Endothelial cell of umbilical vein (primary cell): Measurements from ENCODE around the gene PLB1. TPM values are rescaled to one million over a fixed set of nuclear protein-coding genes. Genes with fewer than 3 reads are reported as not detected.

Experiments used
- BruUV-seq: library from RNA; stranded (reverse); fragments of 400-500 nt; replicated peaks from 2 replicates; lab custom pipeline; 2021; lab: Mats Ljungman, UMichigan
- CTCF ChIA-PET: fragments of 300-600, 350-600 bp; sonication (Branson Sonifier 250); formaldehyde crosslinking; loops from one replicate; lab custom pipeline; 2021; ENCODE audit warnings: antibody characterized with exemption, inconsistent platforms; lab: Charles Lee
- POLR2A ChIA-PET: fragments of 300-600, 350-600 bp; sonication (Branson Sonifier 250); formaldehyde crosslinking; loops from one replicate; lab custom pipeline; 2021; ENCODE audit warnings: antibody characterized with exemption, inconsistent platforms; lab: Charles Lee
- DNase-seq: peaks from one replicate; pipeline ENCODE4 v3.0.0-alpha.2; 2011; ENCODE audit warnings: low read depth, low spot score
- FAIRE-seq: peaks from 2 replicates; lab custom pipeline; 2011; peaks lifted over from hg19 to GRCh38; lab: Jason Lieb, UNC
- H2AFZ ChIP-seq: 2 replicates; pipeline ENCODE4 v1.6.0; 2012; ENCODE audit warnings: low read depth, low read length, control low read depth, inconsistent platforms
- H3K27ac ChIP-seq: 2 replicates; pipeline ENCODE4 v1.5.1; 2011; ENCODE audit warnings: low read depth, mild to moderate bottlenecking, control low read depth, low read length, moderate library complexity; ENCODE audit not compliant: insufficient read depth
- H3K27me3 ChIP-seq, 2 experiments: 2 replicates each; pipeline versions ENCODE4 v1.6.0 to v1.6.1; 2011; ENCODE audit warnings: low read length in 2 of 2, mixed read lengths in 1 of 2; ENCODE audit not compliant: control insufficient read depth in 2 of 2, insufficient read depth in 2 of 2
- H3K36me3 ChIP-seq, 2 experiments: 2 replicates in 1 of 2; 3 replicates in 1 of 2; pipeline ENCODE4 v1.5.1; 2011; ENCODE audit warnings: low read length in 2 of 2, mild to moderate bottlenecking in 1 of 2, moderate library complexity in 1 of 2; ENCODE audit not compliant: control insufficient read depth in 2 of 2, insufficient read depth in 2 of 2; ENCODE audit errors: extremely low read depth in 1 of 2
- H3K4me1 ChIP-seq: 3 replicates; pipeline ENCODE4 v1.5.1; 2011; ENCODE audit warnings: mild to moderate bottlenecking, low read length; ENCODE audit not compliant: control insufficient read depth, insufficient read depth; ENCODE audit errors: extremely low read depth
- H3K4me2 ChIP-seq: 2 replicates; pipeline ENCODE4 v1.6.1; 2011; ENCODE audit warnings: low read length, control low read depth, mixed read lengths; ENCODE audit not compliant: insufficient read depth
- H3K4me3 ChIP-seq, 3 experiments: fragments of 200-600 bp in 1 of 3; sonication (generic), shearing (Covaris generic) in 1 of 3; replicated peaks in 1 of 3; 2 replicates each; pipeline ENCODE4 v1.5.1; 2011 to 2016; ENCODE audit warnings: control low read depth in 3 of 3, low read length in 3 of 3, mild to moderate bottlenecking in 2 of 3, inconsistent platforms in 1 of 3, low read depth in 1 of 3, moderate library complexity in 1 of 3; ENCODE audit not compliant: insufficient read depth in 1 of 3
- H3K79me2 ChIP-seq: 2 replicates; pipeline ENCODE4 v1.6.0; 2012; ENCODE audit warnings: low read length, inconsistent platforms; ENCODE audit not compliant: control insufficient read depth, insufficient read depth
- H3K9ac ChIP-seq: replicated peaks from 2 replicates; pipeline ENCODE3; 2011; ENCODE audit warnings: low read length, control low read depth; ENCODE audit not compliant: insufficient read depth; ENCODE audit errors: extremely low read depth
- H3K9me1 ChIP-seq: replicated peaks from 3 replicates; pipeline ENCODE4 v1.6.0; 2011; ENCODE audit warnings: mild to moderate bottlenecking, low read length; ENCODE audit not compliant: control insufficient read depth, insufficient read depth; ENCODE audit errors: extremely low read depth
- H3K9me3 ChIP-seq: replicated peaks from 2 replicates; pipeline ENCODE4 v1.5.1; 2012; ENCODE audit warnings: low read length, inconsistent platforms; ENCODE audit not compliant: control insufficient read depth, insufficient read depth
- H4K20me1 ChIP-seq: replicated peaks from 2 replicates; pipeline ENCODE3; 2011; ENCODE audit warnings: mild to moderate bottlenecking, low read length; ENCODE audit not compliant: control insufficient read depth, insufficient read depth; ENCODE audit errors: extremely low read depth
- EZH2 ChIP-seq: IDR thresholded peaks from 2 replicates; pipeline ENCODE4 v1.6.1; 2012; ENCODE audit warnings: borderline replicate concordance, low read depth, mild to moderate bottlenecking, moderate library complexity, low read length, inconsistent platforms; ENCODE audit not compliant: severe bottlenecking
- FOS ChIP-seq: IDR thresholded peaks from 2 replicates; pipeline ENCODE4 v1.6.1; 2011; ENCODE audit warnings: mild to moderate bottlenecking, low read length, moderate library complexity, borderline replicate concordance; ENCODE audit not compliant: insufficient read depth
- GATA2 ChIP-seq: IDR thresholded peaks from 2 replicates; pipeline ENCODE4 v1.7.0; 2011; ENCODE audit warnings: low read depth, mild to moderate bottlenecking, moderate library complexity, mixed read lengths, low read length; ENCODE audit not compliant: insufficient read length, insufficient read depth
- JUN ChIP-seq: IDR thresholded peaks from 2 replicates; pipeline ENCODE4 v1.6.1; 2011; ENCODE audit warnings: borderline replicate concordance, low read depth; ENCODE audit not compliant: insufficient read length, insufficient read depth
- MYC ChIP-seq: IDR thresholded peaks from one replicate; pipeline ENCODE4 v1.6.1; 2011; ENCODE audit warnings: mild to moderate bottlenecking, low read depth, low read length
- POLR2A ChIP-seq: IDR thresholded peaks from 2 replicates; pipeline ENCODE4 v1.6.1; 2012; ENCODE audit warnings: low read depth, mild to moderate bottlenecking, control low read depth, low read length
- POLR2AphosphoS5 ChIP-seq: IDR thresholded peaks from 2 replicates; pipeline ENCODE4 v1.6.1; 2012; ENCODE audit warnings: low read depth, mild to moderate bottlenecking, control low read depth, low read length, moderate library complexity; ENCODE audit not compliant: insufficient read depth
- dilution Hi-C: fragments of 300-500 bp; cut with MboI; formaldehyde crosslinking; loops from one replicate; pipeline ENCODE4 v1.15.0; 2019; ENCODE audit warnings: low sequenced_read_pairs; ENCODE audit not compliant: extremely low pct_ligation_motif_present
- intact Hi-C: fragments of 100-400 bp; cut with micrococcal nuclease; formaldehyde crosslinking; loops from one replicate; pipeline ENCODE4 v1.10.0; 2022
- polyA plus RNA-seq, 4 experiments: library from polyadenylated mRNA; depleted of rRNA in 3 of 4; stranded (reverse) in 3 of 4; unstranded in 1 of 4; fragments of >200 nt; gene quantifications; 2 replicates each; pipeline versions ENCODE4 v1.2.1 to v1.2.3, GENCODE V29; 2011 to 2012; ENCODE audit warnings: missing spikeins in 1 of 4
- total RNA-seq: library from RNA; stranded (reverse); gene quantifications from 2 replicates; pipeline ENCODE4 v1.2.3, GENCODE V29; 2021
- TF ChIP-seq, protein P1 (sequence below), 2 donors: IDR thresholded peaks; 1 replicate in 1 of 2; 2 replicates in 1 of 2; pipeline ENCODE4 v1.5.1; 2011; ENCODE audit warnings: low read length in 2 of 2, mild to moderate bottlenecking in 2 of 2, moderate library complexity in 2 of 2, control low read depth in 1 of 2, inconsistent platforms in 1 of 2, low read depth in 1 of 2; ENCODE audit not compliant: insufficient read depth in 1 of 2; ENCODE audit errors: extremely low read depth in 1 of 2
- TF ChIP-seq, protein P2 (sequence below): IDR thresholded peaks from 2 replicates; pipeline ENCODE4 v1.6.1; 2011; ENCODE audit not compliant: insufficient read depth, insufficient read length

The PLB1 gene
- total and polyA plus RNA-seq, 2 donors (not counting 3 experiments of a cell fraction or from before 2014, with no cell fraction given) = 0.75 to 0.80 TPM

DNA sequence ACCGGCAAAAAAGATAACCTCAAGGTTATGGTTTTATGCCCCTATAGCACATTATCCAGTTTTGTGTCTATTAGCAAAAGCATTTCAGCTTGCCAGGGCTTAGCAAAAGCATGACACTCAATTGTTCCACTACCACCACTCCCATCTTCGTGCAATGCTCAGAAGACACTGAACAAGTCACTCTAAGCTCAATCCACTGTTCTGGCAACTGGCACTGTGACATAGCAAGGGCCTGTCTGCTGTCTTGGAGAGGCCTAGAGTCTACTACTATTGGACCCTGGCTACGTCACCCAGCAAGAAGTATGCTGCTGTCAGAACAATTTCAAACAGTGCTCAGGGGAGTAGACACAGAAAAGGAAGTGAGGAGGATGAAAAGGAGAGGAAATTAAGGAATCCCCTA, 152.3 kb downstream of the PLB1 start:
- Histone ChIP-seq H3K4me2 (no peak overlapping the region), H3K9me1 (no peaks in the 10 kb centered on the region), H3K9ac (no peak overlapping the region), H3K36me3 (no peaks in the 10 kb centered on the region), H3K4me1 (peaks cover 20% of the 10 kb centered on the region), H2AFZ (no peak overlapping the region), H4K20me1 (no peaks in the 10 kb centered on the region), H3K9me3 (no peaks in the 10 kb centered on the region), H3K27ac (no peak overlapping the region), H3K27me3 (no peaks in the 10 kb centered on the region), H3K4me3 (no peak overlapping the region), H3K79me2 (no peaks in the 10 kb centered on the region)
- no peak for TF ChIP-seq POLR2AphosphoS5
- no peak for TF ChIP-seq GATA2
- no peak for TF ChIP-seq JUN
- ChIA-PET POLR2A (no interaction called here), CTCF (interaction anchor here (0.6 kb wide), 1 partner anchor 81 kb away, joined by 3 read pairs; no protein-coding TSS in a partner anchor)
- intact Hi-C loops = no loop called here
- FAIRE-seq = no peak
- DNase-seq = no peak
- no TSS peak for BruUV-seq
- dilution Hi-C loops = no loop called here

- Histone ChIP-seq H3K27ac (peak overlapping the region; percentile 73), H3K9me1 (no peaks in the 10 kb centered on the region), H4K20me1 (no peaks in the 10 kb centered on the region), H3K27me3 (no peaks in the 10 kb centered on the region), H3K79me2 (no peaks in the 10 kb centered on the region), H3K4me1 (peaks cover 19% of the 10 kb centered on the region), H3K4me3 (no peak overlapping the region), H2AFZ (no peak overlapping the region), H3K4me2 (no peak overlapping the region), H3K36me3 (no peaks in the 10 kb centered on the region), H3K9ac (no peak overlapping the region), H3K9me3 (no peaks in the 10 kb centered on the region)
- no peak for FAIRE-seq
- ChIA-PET POLR2A (no interaction called here), CTCF (no interaction called here)
- intact Hi-C loops (loop anchor here (1.0 kb wide), 1 partner anchor 28 kb away; no protein-coding TSS in a partner anchor), dilution Hi-C loops (no loop called here)
- no peak for DNase-seq
- TF ChIP-seq POLR2A = no peak
- TF ChIP-seq GATA2 = no peak
- no peak for TF ChIP-seq FOS
- TF ChIP-seq, protein P1, sequence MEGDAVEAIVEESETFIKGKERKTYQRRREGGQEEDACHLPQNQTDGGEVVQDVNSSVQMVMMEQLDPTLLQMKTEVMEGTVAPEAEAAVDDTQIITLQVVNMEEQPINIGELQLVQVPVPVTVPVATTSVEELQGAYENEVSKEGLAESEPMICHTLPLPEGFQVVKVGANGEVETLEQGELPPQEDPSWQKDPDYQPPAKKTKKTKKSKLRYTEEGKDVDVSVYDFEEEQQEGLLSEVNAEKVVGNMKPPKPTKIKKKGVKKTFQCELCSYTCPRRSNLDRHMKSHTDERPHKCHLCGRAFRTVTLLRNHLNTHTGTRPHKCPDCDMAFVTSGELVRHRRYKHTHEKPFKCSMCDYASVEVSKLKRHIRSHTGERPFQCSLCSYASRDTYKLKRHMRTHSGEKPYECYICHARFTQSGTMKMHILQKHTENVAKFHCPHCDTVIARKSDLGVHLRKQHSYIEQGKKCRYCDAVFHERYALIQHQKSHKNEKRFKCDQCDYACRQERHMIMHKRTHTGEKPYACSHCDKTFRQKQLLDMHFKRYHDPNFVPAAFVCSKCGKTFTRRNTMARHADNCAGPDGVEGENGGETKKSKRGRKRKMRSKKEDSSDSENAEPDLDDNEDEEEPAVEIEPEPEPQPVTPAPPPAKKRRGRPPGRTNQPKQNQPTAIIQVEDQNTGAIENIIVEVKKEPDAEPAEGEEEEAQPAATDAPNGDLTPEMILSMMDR (IDR thresholded peaks at IDR 0.05; ENCODE audit: extremely low read depth in 1 of 2, insufficient read depth in 1 of 2, low read depth in 1 of 2, low read length in 2 of 2) = no peak
- no peak for TF ChIP-seq MYC
- TF ChIP-seq, protein P2, sequence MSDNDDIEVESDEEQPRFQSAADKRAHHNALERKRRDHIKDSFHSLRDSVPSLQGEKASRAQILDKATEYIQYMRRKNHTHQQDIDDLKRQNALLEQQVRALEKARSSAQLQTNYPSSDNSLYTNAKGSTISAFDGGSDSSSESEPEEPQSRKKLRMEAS = no peak
- no peak for TF ChIP-seq POLR2AphosphoS5
- TF ChIP-seq EZH2 = no peak
- TF ChIP-seq JUN = no peak
- BruUV-seq = no TSS peak
These were observed 153.0 kb downstream of the PLB1 start for GRCh38 chr2:28648671-28649395.
